ENCODE results near the gene POMT1. TPM values are rescaled to one million over a fixed set of nuclear protein-coding genes. Genes with fewer than 3 reads are reported as not detected.

POMT1 gene
- total RNA-seq = 24.9 and 43.3 TPM in 2 replicates

GRCh38 chr9:131502781-131503625 is at the start of gene POMT1:
TSS of gene POMT1 (plus strand) at chr9:131502918. CDS start at chr9:131504219, 1,301 bp downstream.

GRCh38 chr9:131530920-131531832 is 28.5 kb downstream of the POMT1 start, which contains the start of gene UCK1:
TSS of gene UCK1 (minus strand) at chr9:131531263. CDS start at chr9:131531174, 89 bp downstream.

GRCh38 chr9:131545003-131545785 is 42.5 kb downstream of the POMT1 start, which contains the start of gene PRRT1B:
TSS of gene PRRT1B (plus strand) at chr9:131545523. CDS start at chr9:131545616, 93 bp downstream.

Other genes starting within 250 kb of the POMT1 start
- 2.2 and 3.2 TPM in 2 replicates for gene FAM78A, start 226.4 kb upstream of the POMT1 start, total RNA-seq
- gene PLPP7, start 213.2 kb upstream of the POMT1 start, total RNA-seq = 5.6 and 9.5 TPM in 2 replicates
- 64.0 and 69.1 TPM in 2 replicates for gene PRRC2B, start 108.8 kb upstream of the POMT1 start, total RNA-seq
- 22.5 and 25.4 TPM in 2 replicates for gene UCK1, start 28.3 kb downstream of the POMT1 start, total RNA-seq
- gene PRRT1B, start 42.6 kb downstream of the POMT1 start, total RNA-seq = not detected in 2 replicates
- 66.6 and 81.0 TPM in 2 replicates for gene RAPGEF1, start 237.2 kb downstream of the POMT1 start, total RNA-seq